ENCODE measurements around the gene GRP. TPM values are rescaled to one million over a fixed set of nuclear protein-coding genes. Genes with fewer than 3 reads are reported as not detected.

Gene GRP
- total RNA-seq = not detected
- not detected for polyA plus RNA-seq
- long read RNA-seq, donor 1 = 0 reads
- long read RNA-seq, donor 2 = 0 reads
- long read RNA-seq, donor 3 = 0 reads
- long read RNA-seq, donor 4 = 0 reads

DNA sequence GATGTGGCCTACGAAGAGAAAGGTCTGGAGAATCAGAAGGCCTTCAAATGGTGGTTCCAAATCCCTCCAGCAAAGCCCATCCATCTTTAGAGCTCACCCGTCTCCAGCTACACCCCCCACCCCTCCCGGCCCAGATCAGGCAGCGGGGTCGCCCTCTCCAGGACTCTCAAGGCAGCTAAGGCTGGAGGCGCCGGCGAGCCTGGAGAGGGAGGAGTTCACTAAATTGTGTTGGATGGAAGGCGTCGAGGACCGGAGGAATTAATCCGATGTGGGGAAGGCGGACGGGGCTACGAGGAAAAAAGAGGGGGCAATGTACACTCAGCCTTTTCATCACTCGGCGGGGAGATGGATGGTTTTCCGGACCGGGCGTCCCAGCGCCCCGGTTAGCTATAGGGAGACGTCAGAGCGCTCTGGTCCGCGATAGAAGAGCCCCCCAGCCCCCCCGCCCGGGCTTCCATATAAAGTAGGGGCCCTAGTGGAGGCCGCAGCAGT lies at the start of gene GRP:
Gene GRP (plus strand): TSS at position 487 of the 492 bp plus-strand sequence. CDS start 108 bp downstream, outside the sequence.
- no peaks in the 10 kb centered on the region for H3K9me3 ChIP-seq (ENCODE audit: control insufficient read depth, low read length)
- H3K27me3 ChIP-seq (ENCODE audit: control insufficient read depth, insufficient read depth) = no peaks in the 10 kb centered on the region
- H3K4me1 ChIP-seq (ENCODE audit: control insufficient read depth, insufficient read depth, low read length) = no peaks in the 10 kb centered on the region
- no peak within 1 kb of the TSS for H3K4me3 ChIP-seq (ENCODE audit: low read length)
- DNase-seq (no peak), ATAC-seq (no peak)
- intact Hi-C loops (cut with DNase I) = no loop called here
- H3K27ac ChIP-seq (ENCODE audit: low read length) = no peak within 1 kb of the TSS
- WGBS = 3% methylated on average over 29 of the region's 29 CpGs

DNA sequence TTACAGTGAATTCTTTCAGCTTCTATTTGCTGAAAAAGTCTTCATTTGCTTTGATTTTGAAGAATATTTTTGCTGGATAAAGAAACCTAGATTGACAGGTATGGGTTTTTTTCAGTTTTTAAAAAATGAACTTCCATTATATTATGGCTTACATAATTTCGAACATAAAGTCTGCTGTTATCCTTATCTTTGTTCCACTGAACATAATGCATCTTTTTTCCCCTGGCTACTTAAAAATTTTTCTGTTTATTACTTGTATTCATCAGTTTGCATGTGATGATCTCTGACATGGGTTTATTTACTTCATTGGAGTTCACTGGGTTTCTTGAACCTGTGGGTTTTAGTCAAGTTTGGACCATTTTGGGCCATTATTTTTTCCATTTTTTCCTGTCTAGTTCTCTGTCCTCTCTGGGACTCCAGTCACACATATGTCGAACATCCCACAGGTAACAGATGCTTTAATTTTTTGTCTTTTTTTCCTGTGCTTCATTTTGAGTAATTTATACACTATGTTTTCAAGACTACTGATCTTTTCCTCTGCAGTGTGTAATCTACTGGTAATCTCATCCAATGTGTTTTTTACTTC lies 47.2 kb upstream of the GRP start:
- Histone ChIP-seq H3K27ac (ENCODE audit: low read length) (no peak overlapping the region), H3K4me1 (ENCODE audit: control insufficient read depth, insufficient read depth, low read length) (no peaks in the 10 kb centered on the region), H3K9me3 (ENCODE audit: control insufficient read depth, low read length) (no peaks in the 10 kb centered on the region), H3K4me3 (ENCODE audit: low read length) (no peak overlapping the region), H3K27me3 (ENCODE audit: control insufficient read depth, insufficient read depth) (no peaks in the 10 kb centered on the region)
- DNase-seq (no peak), ATAC-seq (no peak)
- whole genome bisulfite sequencing = 86% methylated on average over 2 of the region's 2 CpGs
- intact Hi-C loops (cut with DNase I) = no loop called here

- no peak overlapping the region for H3K4me3 ChIP-seq (ENCODE audit: low read length)
- WGBS = 85% methylated on average over 4 of the region's 4 CpGs
- ATAC-seq (no peak), DNase-seq (no peak)
- intact Hi-C loops (cut with DNase I) = no loop called here
- H3K4me1 ChIP-seq (ENCODE audit: control insufficient read depth, insufficient read depth, low read length) = no peaks in the 10 kb centered on the region
- no peaks in the 10 kb centered on the region for H3K9me3 ChIP-seq (ENCODE audit: control insufficient read depth, low read length)
- H3K27me3 ChIP-seq (ENCODE audit: control insufficient read depth, insufficient read depth) = no peaks in the 10 kb centered on the region
- H3K27ac ChIP-seq (ENCODE audit: low read length) = no peak overlapping the region
Observed at GRCh38 chr18:59177485-59177884, 42.5 kb upstream of the GRP start.

DNA sequence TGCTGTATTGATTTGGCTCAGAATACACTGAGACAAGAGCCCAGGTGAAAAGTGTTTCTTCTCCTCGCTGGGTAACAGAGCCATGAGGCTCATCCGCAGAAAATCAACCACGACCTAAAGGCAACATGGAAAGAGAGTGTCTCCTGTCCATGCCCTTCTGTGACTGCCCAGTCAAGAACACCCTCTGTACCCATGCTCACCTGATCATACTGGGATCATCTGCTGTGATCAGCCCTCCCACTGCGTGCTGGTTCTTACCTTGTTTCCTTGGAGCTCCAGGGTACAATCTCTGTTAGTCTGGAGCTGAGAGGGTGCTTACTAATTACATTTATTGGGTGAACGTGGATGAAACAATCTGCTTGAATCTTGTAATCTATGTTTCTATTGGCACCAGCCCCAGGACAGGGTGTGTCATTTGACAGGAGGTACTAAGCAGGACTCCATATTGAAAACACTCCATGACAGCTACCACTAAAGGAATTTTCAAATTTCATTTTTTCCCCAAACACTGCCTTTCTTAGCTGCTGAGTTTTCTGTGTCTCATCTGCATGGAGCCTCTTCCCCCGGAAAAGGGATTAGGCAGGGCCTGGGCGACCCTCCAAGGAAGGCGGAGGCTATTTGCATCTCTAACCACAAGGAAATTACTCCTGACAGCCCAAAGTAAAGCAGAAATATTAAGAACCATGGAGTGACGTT lies 39.7 kb upstream of the GRP start:
- no peaks in the 10 kb centered on the region for H3K27me3 ChIP-seq (ENCODE audit: control insufficient read depth, insufficient read depth)
- no peak overlapping the region for H3K4me3 ChIP-seq (ENCODE audit: low read length)
- H3K4me1 ChIP-seq (ENCODE audit: control insufficient read depth, insufficient read depth, low read length) = no peaks in the 10 kb centered on the region
- no peak overlapping the region for H3K27ac ChIP-seq (ENCODE audit: low read length)
- WGBS = 50% methylated on average over 9 of the region's 9 CpGs
- ATAC-seq = no peak
- no peaks in the 10 kb centered on the region for H3K9me3 ChIP-seq (ENCODE audit: control insufficient read depth, low read length)
- intact Hi-C loops (cut with DNase I) = no loop called here
- no peak for DNase-seq

DNA sequence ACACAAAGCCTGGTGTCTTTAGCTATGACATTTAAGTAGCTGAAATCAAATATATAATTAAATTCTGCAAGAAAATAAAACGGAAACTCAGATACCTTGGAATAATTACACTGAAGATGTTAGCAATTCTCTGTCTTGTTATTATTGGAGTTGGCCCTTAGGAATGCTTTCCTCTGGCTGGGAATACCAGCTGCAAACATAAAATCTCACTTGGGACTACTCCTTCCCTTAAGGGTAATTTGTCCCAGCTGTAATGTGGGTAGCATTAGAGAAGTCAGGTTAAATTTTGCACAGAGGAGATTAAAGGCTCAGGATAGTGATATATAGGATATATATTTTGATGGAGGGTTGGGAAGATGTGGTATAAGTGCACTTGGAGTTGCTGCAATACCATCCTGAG lies 37.3 kb upstream of the GRP start:
- Histone ChIP-seq H3K27me3 (ENCODE audit: control insufficient read depth, insufficient read depth) (no peaks in the 10 kb centered on the region), H3K9me3 (ENCODE audit: control insufficient read depth, low read length) (no peaks in the 10 kb centered on the region), H3K4me1 (ENCODE audit: control insufficient read depth, insufficient read depth, low read length) (no peaks in the 10 kb centered on the region), H3K4me3 (ENCODE audit: low read length) (no peak overlapping the region), H3K27ac (ENCODE audit: low read length) (no peak overlapping the region)
- no peak for DNase-seq
- ATAC-seq = no peak
- intact Hi-C loops (cut with DNase I) = no loop called here
- WGBS = 86% methylated on average over 1 of the region's 1 CpG

DNA sequence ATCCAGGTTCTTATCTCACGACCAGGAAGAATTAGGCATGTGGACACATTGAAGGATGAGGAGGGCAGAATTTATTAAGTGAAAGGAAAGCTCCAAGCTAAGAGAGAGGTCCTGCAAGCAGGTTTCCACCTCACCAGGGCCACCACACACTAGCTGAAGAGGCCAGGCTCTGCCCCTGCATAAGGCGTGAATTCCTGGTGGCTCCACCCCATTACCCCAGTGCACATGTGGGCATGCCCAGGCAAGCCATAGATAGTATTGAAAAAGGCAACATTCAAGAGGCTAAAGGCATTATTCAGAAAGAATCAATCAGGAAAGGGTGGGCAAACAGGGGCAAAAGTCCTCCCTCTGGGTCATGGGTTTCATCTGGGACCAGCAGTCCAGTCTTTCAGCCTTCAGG lies 30.9 kb upstream of the GRP start:
- 74% methylated on average over 2 of the region's 2 CpGs for WGBS
- no peak overlapping the region for H3K4me3 ChIP-seq (ENCODE audit: low read length)
- no peaks in the 10 kb centered on the region for H3K9me3 ChIP-seq (ENCODE audit: control insufficient read depth, low read length)
- intact Hi-C loops (cut with DNase I) = no loop called here
- H3K27me3 ChIP-seq (ENCODE audit: control insufficient read depth, insufficient read depth) = no peaks in the 10 kb centered on the region
- ATAC-seq (no peak), DNase-seq (no peak)
- H3K27ac ChIP-seq (ENCODE audit: low read length) = no peak overlapping the region
- no peaks in the 10 kb centered on the region for H3K4me1 ChIP-seq (ENCODE audit: control insufficient read depth, insufficient read depth, low read length)

- Histone ChIP-seq H3K9me3 (ENCODE audit: control insufficient read depth, low read length) (no peaks in the 10 kb centered on the region), H3K4me3 (ENCODE audit: low read length) (no peak overlapping the region), H3K27ac (ENCODE audit: low read length) (no peak overlapping the region), H3K4me1 (ENCODE audit: control insufficient read depth, insufficient read depth, low read length) (no peaks in the 10 kb centered on the region), H3K27me3 (ENCODE audit: control insufficient read depth, insufficient read depth) (no peaks in the 10 kb centered on the region)
- ATAC-seq (no peak), DNase-seq (no peak)
- intact Hi-C loops (cut with DNase I) = no loop called here
- WGBS = 75% methylated on average over 1 of the region's 1 CpG
Observed at GRCh38 chr18:59189746-59190145, 30.2 kb upstream of the GRP start.

- Histone ChIP-seq H3K27ac (ENCODE audit: low read length) (no peak overlapping the region), H3K4me3 (ENCODE audit: low read length) (no peak overlapping the region), H3K4me1 (ENCODE audit: control insufficient read depth, insufficient read depth, low read length) (no peaks in the 10 kb centered on the region), H3K9me3 (ENCODE audit: control insufficient read depth, low read length) (no peaks in the 10 kb centered on the region), H3K27me3 (ENCODE audit: control insufficient read depth, insufficient read depth) (no peaks in the 10 kb centered on the region)
- DNase-seq = no peak
- ATAC-seq = no peak
- intact Hi-C loops (cut with DNase I) = no loop called here
- WGBS = 72% methylated on average over 4 of the region's 4 CpGs
Observed at GRCh38 chr18:59196161-59196725, 23.7 kb upstream of the GRP start.

DNA sequence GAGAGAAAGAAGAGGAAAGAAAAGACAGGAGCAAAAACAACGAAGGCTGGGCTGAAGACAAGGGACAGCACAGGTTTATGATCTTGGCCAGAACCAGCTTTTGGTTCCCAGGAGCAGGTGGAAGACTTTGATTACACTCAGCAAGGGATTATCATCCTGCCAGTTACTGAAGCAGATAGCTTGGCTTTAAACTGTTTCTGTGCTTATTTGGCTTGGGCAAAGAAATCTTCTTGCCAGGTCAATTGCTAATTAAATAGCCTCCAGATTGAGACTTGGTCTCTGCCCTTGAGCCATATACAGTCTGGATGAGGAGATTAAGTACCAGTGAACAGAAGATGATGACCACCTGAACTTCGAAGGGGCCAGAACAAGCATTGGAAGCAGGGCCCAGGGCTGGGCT lies 22.3 kb upstream of the GRP start:
- DNase-seq = no peak
- Histone ChIP-seq H3K4me1 (ENCODE audit: control insufficient read depth, insufficient read depth, low read length) (no peaks in the 10 kb centered on the region), H3K9me3 (ENCODE audit: control insufficient read depth, low read length) (no peaks in the 10 kb centered on the region), H3K27ac (ENCODE audit: low read length) (no peak overlapping the region), H3K4me3 (ENCODE audit: low read length) (no peak overlapping the region), H3K27me3 (ENCODE audit: control insufficient read depth, insufficient read depth) (no peaks in the 10 kb centered on the region)
- intact Hi-C loops (cut with DNase I) = no loop called here
- ATAC-seq = no peak
- WGBS = 58% methylated on average over 2 of the region's 2 CpGs

- intact Hi-C loops (cut with DNase I) = no loop called here
- Histone ChIP-seq H3K27me3 (ENCODE audit: control insufficient read depth, insufficient read depth) (no peaks in the 10 kb centered on the region), H3K27ac (ENCODE audit: low read length) (no peak overlapping the region), H3K9me3 (ENCODE audit: control insufficient read depth, low read length) (no peaks in the 10 kb centered on the region), H3K4me3 (ENCODE audit: low read length) (no peak overlapping the region), H3K4me1 (ENCODE audit: control insufficient read depth, insufficient read depth, low read length) (no peaks in the 10 kb centered on the region)
- ATAC-seq = no peak
- no peak for DNase-seq
- WGBS = 88% methylated on average over 6 of the region's 6 CpGs
Observed at GRCh38 chr18:59198215-59198614, 21.7 kb upstream of the GRP start.

- H3K9me3 ChIP-seq (ENCODE audit: control insufficient read depth, low read length) = no peaks in the 10 kb centered on the region
- H3K27me3 ChIP-seq (ENCODE audit: control insufficient read depth, insufficient read depth) = no peaks in the 10 kb centered on the region
- intact Hi-C loops (cut with DNase I) = no loop called here
- 67% methylated on average over 3 of the region's 3 CpGs for WGBS
- ATAC-seq (no peak), DNase-seq (no peak)
- H3K4me1 ChIP-seq (ENCODE audit: control insufficient read depth, insufficient read depth, low read length) = no peaks in the 10 kb centered on the region
- no peak overlapping the region for H3K4me3 ChIP-seq (ENCODE audit: low read length)
- no peak overlapping the region for H3K27ac ChIP-seq (ENCODE audit: low read length)
Observed at GRCh38 chr18:59200787-59201186, 19.2 kb upstream of the GRP start.
